Effector memory CD8-positive, alpha-beta T cell (primary cell): ENCODE measurements around the gene MRTFB.
"Not testable (repeated sequence)": the region's sequence is repeated elsewhere in the genome, so short reads cannot be mapped to it uniquely, and the experiment has no call there.

Experiments used
- ATAC-seq: fragments of 150-1000 bp; cut with Tn5 transposase; replicated peaks from 2 replicates; pipeline ENCODE4 v1.10.0; 2021; ENCODE audit warnings: mild to moderate bottlenecking, moderate library complexity
- DNase-seq, 3 experiments: peaks; one replicate each; pipeline ENCODE4 v3.0.0; 2021
- H3K27ac Mint-ChIP-seq, 2 donors: one replicate each; pipeline ENCODE4 v1.8.0; 2022; ENCODE audit warnings: mild to moderate bottlenecking in 2 of 2, mixed read lengths in 2 of 2, moderate library complexity in 2 of 2
- H3K27me3 Mint-ChIP-seq, 2 donors: one replicate each; pipeline ENCODE4 v1.8.0; 2022; ENCODE audit warnings: mixed read lengths in 2 of 2
- H3K36me3 Mint-ChIP-seq: one replicate; pipeline ENCODE4 v1.8.0; 2022; ENCODE audit warnings: mild to moderate bottlenecking, moderate library complexity, mixed read lengths; ENCODE audit not compliant: insufficient read depth
- H3K4me1 Mint-ChIP-seq, 2 donors: one replicate each; pipeline ENCODE4 v1.8.0; 2022; ENCODE audit warnings: low read depth in 2 of 2, mixed read lengths in 2 of 2
- H3K4me3 Mint-ChIP-seq, 2 donors: one replicate each; pipeline ENCODE4 v1.8.0; 2022; ENCODE audit warnings: mild to moderate bottlenecking in 2 of 2, mixed read lengths in 2 of 2, moderate library complexity in 2 of 2
- H3K9me3 Mint-ChIP-seq, 2 donors: one replicate each; pipeline ENCODE4 v1.8.0; 2022; ENCODE audit warnings: mixed read lengths in 2 of 2

MRTFB gene

DNA sequence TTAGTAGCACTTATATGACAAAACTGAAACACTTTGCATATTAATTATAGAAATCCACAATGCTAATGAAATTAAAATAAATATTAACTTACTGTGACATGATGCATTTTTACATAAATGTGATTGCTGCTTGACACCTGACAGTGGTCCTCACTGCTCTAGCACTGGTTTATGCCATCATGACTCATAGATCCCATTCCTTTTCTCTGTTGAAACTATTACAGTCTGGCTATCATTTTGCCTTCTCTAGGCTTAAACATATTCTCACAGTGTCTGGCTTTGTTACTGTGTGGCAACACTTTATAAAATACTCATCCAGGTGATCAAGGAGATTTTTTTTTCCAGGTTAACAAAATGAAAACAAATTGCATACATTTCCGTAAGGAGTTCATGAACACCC lies 108.0 kb downstream of the MRTFB start:
- no peak overlapping the region for H3K4me3 Mint-ChIP-seq
- no peaks in the 10 kb centered on the region for H3K27me3 Mint-ChIP-seq
- DNase-seq (no peak), ATAC-seq (no peak)
- no peaks in the 10 kb centered on the region for H3K9me3 Mint-ChIP-seq
- no peaks in the 10 kb centered on the region for H3K36me3 Mint-ChIP-seq
- no peak overlapping the region for H3K27ac Mint-ChIP-seq
- H3K4me1 Mint-ChIP-seq, result no peaks in the 10 kb centered on the region

- H3K9me3 Mint-ChIP-seq, result no peaks in the 10 kb centered on the region
- H3K4me1 Mint-ChIP-seq, result no peaks in the 10 kb centered on the region
- no peak overlapping the region for H3K4me3 Mint-ChIP-seq
- no peaks in the 10 kb centered on the region for H3K27me3 Mint-ChIP-seq
- ATAC-seq (no peak), DNase-seq (no peak)
- no peaks in the 10 kb centered on the region for H3K36me3 Mint-ChIP-seq
- H3K27ac Mint-ChIP-seq, result no peak overlapping the region
Observed at GRCh38 chr16:14180481-14180944, 109.4 kb downstream of the MRTFB start.

DNA sequence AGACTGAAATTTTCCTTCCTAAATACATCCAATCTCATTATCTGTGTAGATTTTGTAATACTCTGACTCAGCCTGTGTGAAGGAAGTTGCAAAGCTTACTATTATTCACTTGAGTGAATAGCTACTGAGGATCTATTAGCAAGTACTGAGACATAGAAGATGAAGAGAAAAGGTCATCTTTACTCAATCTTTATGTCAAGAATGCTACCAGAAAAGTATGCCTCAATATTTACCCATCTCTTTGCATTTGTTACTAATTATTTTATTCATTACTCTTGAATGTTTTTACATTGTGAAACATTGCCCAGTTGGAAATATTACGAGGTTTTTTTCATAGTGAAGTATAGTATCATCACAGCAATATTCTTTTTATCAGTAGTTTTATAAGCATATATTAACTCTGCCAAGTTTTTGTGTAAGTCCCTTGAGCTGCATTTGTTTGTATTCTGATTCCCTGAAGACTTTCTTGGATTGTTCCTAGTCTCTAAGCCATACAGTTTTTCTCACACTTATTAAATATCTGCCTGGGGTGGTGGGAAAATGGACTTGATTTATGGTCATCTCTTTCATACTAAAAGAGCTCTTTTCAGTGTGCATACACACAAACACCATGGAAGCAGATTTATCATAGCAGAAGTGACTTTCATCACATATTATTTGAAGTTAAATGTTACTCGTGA lies 110.4 kb downstream of the MRTFB start:
- Mint-ChIP-seq H3K9me3 (no peaks in the 10 kb centered on the region), H3K4me3 (no peak overlapping the region), H3K27ac (no peak overlapping the region), H3K27me3 (no peaks in the 10 kb centered on the region), H3K4me1 (peaks cover 0 to 4% of the 10 kb centered on the region in 2 donors), H3K36me3 (no peaks in the 10 kb centered on the region)
- ATAC-seq, result no peak
- no peak for DNase-seq

DNA sequence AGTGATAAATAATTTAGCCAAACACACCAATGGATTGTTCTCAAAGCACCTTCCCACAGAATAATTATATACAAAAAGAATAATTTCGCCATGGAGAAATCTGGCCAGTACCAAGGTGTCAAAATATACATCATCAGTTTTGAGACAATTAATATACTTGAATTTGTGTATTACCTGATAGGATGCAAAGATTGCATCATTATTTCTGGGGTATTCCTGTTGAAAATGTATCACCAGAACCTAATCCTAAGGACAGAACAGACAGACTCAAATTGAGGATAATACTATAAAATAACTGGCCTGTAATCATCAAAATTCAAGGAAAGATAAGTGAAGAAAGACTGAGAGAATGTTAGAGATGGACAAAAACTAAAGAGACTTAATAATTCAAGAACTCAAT lies 111.9 kb downstream of the MRTFB start:
- Mint-ChIP-seq H3K4me3 (no peak overlapping the region), H3K9me3 (no peaks in the 10 kb centered on the region), H3K4me1 (peaks cover 0 to 4% of the 10 kb centered on the region in 2 donors), H3K36me3 (no peaks in the 10 kb centered on the region), H3K27ac (no peak overlapping the region), H3K27me3 (no peaks in the 10 kb centered on the region)
- no peak for DNase-seq
- ATAC-seq, result no peak

GRCh38 chr16:14183962-14184361 lies 112.8 kb downstream of the MRTFB start:
- DNase-seq, H3K27me3 Mint-ChIP-seq, H3K36me3 Mint-ChIP-seq, H3K4me3 Mint-ChIP-seq, ATAC-seq, H3K27ac Mint-ChIP-seq, H3K4me1 Mint-ChIP-seq, H3K9me3 Mint-ChIP-seq: not testable (repeated sequence)

GRCh38 chr16:14186007-14186794 lies 115.1 kb downstream of the MRTFB start:
- Mint-ChIP-seq H3K9me3 (no peaks in the 10 kb centered on the region), H3K4me1 (peaks cover under 1 to 4% of the 10 kb centered on the region in 2 donors), H3K4me3 (no peak overlapping the region), H3K36me3 (no peaks in the 10 kb centered on the region), H3K27me3 (no peaks in the 10 kb centered on the region), H3K27ac (no peak overlapping the region)
- ATAC-seq (no peak), DNase-seq (no peak)

- Mint-ChIP-seq H3K27me3 (no peaks in the 10 kb centered on the region), H3K4me1 (peaks cover 2 to 4% of the 10 kb centered on the region in 2 donors), H3K4me3 (no peak overlapping the region), H3K36me3 (no peaks in the 10 kb centered on the region), H3K9me3 (no peaks in the 10 kb centered on the region), H3K27ac (no peak overlapping the region)
- ATAC-seq, result no peak
- DNase-seq, result no peak
Observed at GRCh38 chr16:14186795-14187221, 115.7 kb downstream of the MRTFB start.

- no peaks in the 10 kb centered on the region for H3K27me3 Mint-ChIP-seq
- no peaks in the 10 kb centered on the region for H3K36me3 Mint-ChIP-seq
- ATAC-seq (no peak), DNase-seq (no peak)
- no peak overlapping the region for H3K27ac Mint-ChIP-seq
- peaks cover 2 to 4% of the 10 kb centered on the region in 2 donors for H3K4me1 Mint-ChIP-seq
- no peak overlapping the region for H3K4me3 Mint-ChIP-seq
- no peaks in the 10 kb centered on the region for H3K9me3 Mint-ChIP-seq
Observed at GRCh38 chr16:14187517-14188338, 116.6 kb downstream of the MRTFB start.

- DNase-seq (no peak), ATAC-seq (no peak)
- H3K27me3 Mint-ChIP-seq, result no peaks in the 10 kb centered on the region
- peaks cover 3% of the 10 kb centered on the region for H3K36me3 Mint-ChIP-seq
- peak overlapping the region in 1 of 2 donors; percentile 16 for H3K27ac Mint-ChIP-seq
- H3K4me1 Mint-ChIP-seq, result peaks cover 6 to 14% of the 10 kb centered on the region in 2 donors
- peak overlapping the region; percentile 7 to 16 for H3K4me3 Mint-ChIP-seq
- H3K9me3 Mint-ChIP-seq, result no peaks in the 10 kb centered on the region
Observed at GRCh38 chr16:14193316-14193871, 122.3 kb downstream of the MRTFB start.

GRCh38 chr16:14194721-14195120 lies 123.6 kb downstream of the MRTFB start:
- H3K27me3 Mint-ChIP-seq, result no peaks in the 10 kb centered on the region
- no peak for ATAC-seq

GRCh38 chr16:14196011-14196410 lies 124.9 kb downstream of the MRTFB start:
- Mint-ChIP-seq H3K27me3 (no peaks in the 10 kb centered on the region), H3K4me1 (peaks cover 6 to 25% of the 10 kb centered on the region in 2 donors), H3K9me3 (no peaks in the 10 kb centered on the region), H3K36me3 (peaks cover 3% of the 10 kb centered on the region), H3K4me3 (no peak overlapping the region), H3K27ac (peak overlapping the region in 1 of 2 donors; percentile 26)
- DNase-seq, result no peak
- no peak for ATAC-seq

More at GRCh38 chr16:14194721-14195120, 123.6 kb downstream of the MRTFB start:
- Mint-ChIP-seq H3K4me1 (peaks cover 6 to 22% of the 10 kb centered on the region in 2 donors), H3K4me3 (no peak overlapping the region), H3K36me3 (peaks cover 3% of the 10 kb centered on the region), H3K27ac (no peak overlapping the region), H3K9me3 (no peaks in the 10 kb centered on the region)
- DNase-seq, result no peak

GRCh38 chr16:14196539-14196938 lies 125.4 kb downstream of the MRTFB start:
- Mint-ChIP-seq H3K4me1 (peaks cover 4 to 25% of the 10 kb centered on the region in 2 donors), H3K36me3 (peaks cover 3% of the 10 kb centered on the region), H3K4me3 (no peak overlapping the region), H3K27me3 (no peaks in the 10 kb centered on the region), H3K9me3 (no peaks in the 10 kb centered on the region), H3K27ac (peak overlapping the region in 1 of 2 donors; percentile 26)
- ATAC-seq (no peak), DNase-seq (no peak)

DNA sequence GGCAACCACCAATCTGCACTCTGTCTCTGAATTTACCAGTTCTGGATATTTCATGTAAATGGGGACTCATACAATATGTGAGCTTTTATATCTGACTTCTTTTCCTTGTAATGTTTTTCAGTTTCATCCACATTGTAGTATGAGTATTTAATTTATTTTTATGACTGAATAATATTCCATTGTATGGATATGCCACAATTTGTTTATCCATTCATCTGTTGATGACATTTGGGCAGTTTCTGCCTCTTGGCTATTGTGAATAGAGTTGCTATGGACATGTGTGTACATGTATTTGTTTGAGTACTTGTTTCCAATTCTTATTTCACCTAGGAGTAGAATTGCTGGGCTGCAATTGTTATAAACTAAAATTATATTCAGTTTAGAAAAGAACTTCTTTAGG lies 126.9 kb downstream of the MRTFB start:
- no peak overlapping the region for H3K27ac Mint-ChIP-seq
- no peaks in the 10 kb centered on the region for H3K9me3 Mint-ChIP-seq
- no peak overlapping the region for H3K4me3 Mint-ChIP-seq
- peaks cover 4 to 25% of the 10 kb centered on the region in 2 donors for H3K4me1 Mint-ChIP-seq
- ATAC-seq (no peak), DNase-seq (no peak)
- H3K36me3 Mint-ChIP-seq, result peaks cover 3% of the 10 kb centered on the region
- no peaks in the 10 kb centered on the region for H3K27me3 Mint-ChIP-seq
